SK-N-SH treated with all-trans-retinoic acid at 6 μM for 48 hours (cell line): ENCODE data around the gene TMPRSS15.

Source experiments
- ARNTL ChIP-seq: fragments of 450-650 bp; formaldehyde crosslinking; IDR thresholded peaks from 2 replicates; pipeline ENCODE4 v1.5.0; 2020; ENCODE audit warnings: low read depth, mild to moderate bottlenecking, moderate library complexity, borderline replicate concordance
- CSRNP3 ChIP-seq: fragments of 250-450 bp; sonication (Bioruptor Pico); IDR thresholded peaks from 2 replicates; pipeline ENCODE4 v1.5.1; 2021; ENCODE audit warnings: mild to moderate bottlenecking, moderate library complexity
- GLIS3 ChIP-seq: fragments of 250-450 bp; sonication (Bioruptor Pico); IDR thresholded peaks from 2 replicates; pipeline ENCODE4 v1.5.0; 2020; ENCODE audit warnings: mild to moderate bottlenecking, moderate library complexity
- ZNF70 ChIP-seq: fragments of 450-650 bp; formaldehyde crosslinking; IDR thresholded peaks from 2 replicates; pipeline ENCODE4 v1.5.0; 2020; ENCODE audit warnings: mild to moderate bottlenecking, moderate library complexity

- TF ChIP-seq ZNF70 (CRISPR knock-in tag) (no peak), ARNTL (CRISPR knock-in tag) (no peak), CSRNP3 (CRISPR knock-in tag) (no peak), GLIS3 (CRISPR knock-in tag) (no peak)
Observed at GRCh38 chr21:18267496-18267895, 136.1 kb downstream of the TMPRSS15 start.
